Measurements from ENCODE around the gene SLC9A1.
A peak's percentile ranks its signal among the peaks of the same experiment; 100 is the strongest.

Gene SLC9A1

DNA sequence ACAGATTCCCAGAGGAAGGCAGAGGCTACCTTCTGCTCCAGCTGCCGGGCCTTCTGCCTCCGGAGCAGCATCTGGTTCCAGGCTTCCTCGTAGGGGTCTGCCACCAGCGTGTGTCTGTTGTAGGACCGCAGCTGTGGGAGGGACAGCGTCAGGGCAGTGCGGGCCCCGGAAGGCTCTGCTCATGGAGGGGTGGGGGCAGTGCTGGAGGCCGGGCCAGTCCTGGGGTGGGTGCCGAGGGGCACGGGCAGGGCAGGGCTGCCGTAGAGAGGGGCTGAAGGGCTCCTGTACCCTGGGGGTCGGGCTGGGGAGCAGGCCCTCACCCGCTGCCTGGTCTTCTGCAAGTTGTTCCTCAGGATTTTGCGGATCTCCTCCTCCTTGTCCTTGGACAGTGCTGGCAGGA lies 53.2 kb downstream of the SLC9A1 start:
- DNase-seq, result no peak

- no peak for DNase-seq
Observed at GRCh38 chr1:27101054-27101491, 53.9 kb downstream of the SLC9A1 start.

DNA sequence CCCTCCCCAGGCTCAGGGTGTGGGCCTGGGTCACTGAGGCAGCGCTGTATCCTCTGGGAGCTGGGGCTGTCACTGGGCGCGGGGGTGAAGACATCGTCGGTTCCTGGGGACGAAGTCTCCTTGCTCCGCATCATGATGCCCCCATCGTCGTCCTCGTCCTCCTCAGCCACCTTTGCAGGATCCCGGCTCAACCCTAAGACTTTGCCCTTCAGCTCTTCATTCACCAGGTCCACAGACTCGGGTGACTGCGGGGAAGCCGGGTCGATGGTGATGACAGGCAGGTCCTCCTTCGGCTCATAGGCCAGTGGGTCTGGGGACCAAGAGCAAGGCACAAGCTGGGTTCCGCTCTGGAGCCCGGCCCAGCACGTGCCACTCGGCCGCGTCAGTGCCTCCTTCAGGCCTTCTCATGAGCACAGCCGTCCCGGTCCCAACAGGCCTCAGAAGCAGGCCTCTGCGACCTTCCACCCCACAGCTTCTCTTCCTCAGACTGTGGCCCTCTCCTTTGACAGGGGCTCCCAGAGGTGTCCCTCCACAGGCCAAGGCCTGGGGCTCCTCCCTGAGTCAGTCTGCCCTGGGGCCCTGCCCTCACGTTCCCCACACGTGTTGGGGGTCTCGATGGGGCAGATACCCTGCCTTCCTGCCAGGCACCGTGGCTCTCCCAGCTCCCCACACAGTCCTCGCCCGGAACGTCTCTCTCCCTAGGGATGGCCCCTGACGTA lies 54.4 kb downstream of the SLC9A1 start:
- no peak for DNase-seq

DNA sequence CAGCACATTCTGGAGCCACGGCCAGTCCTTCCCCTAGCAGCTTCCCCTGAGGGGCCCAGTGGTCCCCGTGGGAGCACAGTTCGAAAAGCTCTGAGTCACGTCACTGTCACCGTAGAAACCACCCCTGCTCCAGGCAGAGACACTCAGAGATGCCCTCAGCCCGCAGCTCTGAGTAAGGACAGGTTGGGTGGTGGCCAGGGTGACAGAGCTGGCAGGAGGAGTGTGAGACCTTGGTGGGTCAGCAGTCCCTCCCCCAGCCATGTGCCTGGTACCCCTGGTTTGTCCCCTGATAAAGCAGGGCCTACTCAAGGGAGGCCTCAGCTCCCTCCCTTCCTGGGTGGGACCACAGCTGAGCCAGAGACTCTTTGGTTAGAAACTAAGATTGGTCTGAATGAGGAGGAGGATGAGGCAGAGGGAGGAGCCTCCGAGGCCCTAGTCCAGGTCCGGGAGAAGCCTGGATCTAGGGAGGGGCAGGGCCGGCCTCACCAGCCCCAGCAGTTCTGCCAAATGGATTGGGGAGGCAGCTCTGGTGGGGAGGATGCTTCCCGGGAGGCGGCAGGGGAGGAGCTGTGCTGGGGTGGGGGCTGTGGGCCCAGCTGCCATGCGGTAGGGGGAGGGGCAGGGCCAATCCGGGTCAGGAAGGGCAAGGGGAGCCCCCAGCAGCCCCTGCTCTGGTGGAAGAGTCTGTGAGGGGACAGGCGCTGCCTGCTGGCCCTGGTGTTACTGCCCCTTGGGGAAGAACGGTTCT lies 55.2 kb downstream of the SLC9A1 start:
- no peak for DNase-seq

DNA sequence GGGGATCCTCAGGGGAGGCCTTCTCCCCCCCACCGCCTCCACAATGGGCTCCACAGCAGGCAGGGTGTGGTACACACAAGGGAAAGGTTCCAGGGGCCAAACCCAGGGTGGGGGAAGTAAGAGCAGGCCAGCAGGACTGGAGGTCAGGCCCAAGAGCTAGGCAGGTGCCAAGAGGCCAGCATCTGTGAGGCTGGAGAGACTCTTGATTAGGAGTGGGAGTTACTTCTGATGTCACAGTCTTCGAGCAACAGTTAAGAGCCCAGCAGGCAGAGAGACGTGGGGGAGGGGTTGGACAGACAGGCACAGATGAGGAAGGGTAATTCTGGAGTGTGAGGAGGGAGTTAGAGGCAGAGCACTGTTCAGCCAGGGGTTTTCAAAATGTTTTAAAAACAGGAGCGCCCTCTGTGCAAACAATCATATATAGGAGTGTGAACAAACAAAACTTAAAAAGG lies 55.8 kb downstream of the SLC9A1 start:
- no peak for DNase-seq

DNA sequence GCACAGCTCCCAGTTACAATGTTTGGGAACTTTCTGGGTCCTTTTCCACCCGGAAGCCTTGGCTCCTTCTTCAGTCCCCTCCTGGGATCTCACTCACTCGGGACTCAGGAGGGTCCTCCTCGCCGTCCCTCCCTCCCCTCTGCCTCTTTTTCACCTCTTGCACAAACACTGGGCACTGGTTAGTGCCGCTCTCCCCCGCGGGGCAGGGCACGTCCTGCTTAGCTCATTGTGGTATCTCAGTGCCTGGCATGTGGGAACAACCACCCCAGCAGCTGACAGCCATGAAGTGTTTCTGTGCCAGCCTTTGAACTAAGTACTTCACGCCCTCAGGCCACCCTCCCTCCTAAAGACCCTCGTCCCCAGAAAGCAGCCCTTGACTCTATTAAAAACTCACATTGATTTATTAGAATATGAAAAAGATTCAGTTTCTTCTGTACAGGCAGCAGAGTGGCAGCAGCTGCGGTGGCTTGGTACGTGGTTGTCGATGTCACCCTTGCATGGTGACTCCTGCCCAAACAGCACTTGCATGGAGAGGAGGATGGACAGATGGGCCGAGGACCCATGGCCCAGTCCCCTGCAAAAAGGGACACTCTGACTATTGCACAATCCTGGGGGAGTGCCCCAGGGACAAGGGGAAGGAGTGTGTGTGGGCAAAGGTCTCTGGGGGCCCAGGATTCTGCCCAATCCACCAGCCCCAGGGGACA lies 56.3 kb downstream of the SLC9A1 start:
- no peak for DNase-seq

DNA sequence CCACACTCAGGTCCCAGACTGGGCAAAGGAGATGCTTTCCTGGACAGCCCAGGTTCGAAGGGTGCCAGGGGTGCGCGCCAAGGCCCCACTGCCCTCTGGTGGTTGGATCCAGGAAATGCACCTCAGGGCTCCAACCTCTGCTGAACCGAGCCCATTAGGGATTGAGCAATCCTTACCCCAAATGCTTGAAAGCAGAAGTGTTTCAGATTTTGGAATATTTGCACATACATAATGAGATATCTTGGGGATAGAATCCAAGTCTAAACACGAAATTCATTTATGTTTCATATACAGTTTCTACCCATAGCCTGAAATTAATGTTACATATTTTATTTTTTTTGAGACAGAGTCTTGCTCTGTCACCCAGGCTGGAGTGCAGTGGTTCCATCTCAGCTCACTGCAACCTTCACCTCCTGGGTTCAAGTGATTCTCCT lies 57.4 kb downstream of the SLC9A1 start:
- DNase-seq, result peak; percentile 60

GRCh38 chr1:27095576-27095975 lies 59.3 kb downstream of the SLC9A1 start:
- no peak for DNase-seq

- DNase-seq, result no peak
Observed at GRCh38 chr1:27092888-27093287, 62.0 kb downstream of the SLC9A1 start.

GRCh38 chr1:27090911-27091310 lies 64.0 kb downstream of the SLC9A1 start:
- no peak for DNase-seq

DNA sequence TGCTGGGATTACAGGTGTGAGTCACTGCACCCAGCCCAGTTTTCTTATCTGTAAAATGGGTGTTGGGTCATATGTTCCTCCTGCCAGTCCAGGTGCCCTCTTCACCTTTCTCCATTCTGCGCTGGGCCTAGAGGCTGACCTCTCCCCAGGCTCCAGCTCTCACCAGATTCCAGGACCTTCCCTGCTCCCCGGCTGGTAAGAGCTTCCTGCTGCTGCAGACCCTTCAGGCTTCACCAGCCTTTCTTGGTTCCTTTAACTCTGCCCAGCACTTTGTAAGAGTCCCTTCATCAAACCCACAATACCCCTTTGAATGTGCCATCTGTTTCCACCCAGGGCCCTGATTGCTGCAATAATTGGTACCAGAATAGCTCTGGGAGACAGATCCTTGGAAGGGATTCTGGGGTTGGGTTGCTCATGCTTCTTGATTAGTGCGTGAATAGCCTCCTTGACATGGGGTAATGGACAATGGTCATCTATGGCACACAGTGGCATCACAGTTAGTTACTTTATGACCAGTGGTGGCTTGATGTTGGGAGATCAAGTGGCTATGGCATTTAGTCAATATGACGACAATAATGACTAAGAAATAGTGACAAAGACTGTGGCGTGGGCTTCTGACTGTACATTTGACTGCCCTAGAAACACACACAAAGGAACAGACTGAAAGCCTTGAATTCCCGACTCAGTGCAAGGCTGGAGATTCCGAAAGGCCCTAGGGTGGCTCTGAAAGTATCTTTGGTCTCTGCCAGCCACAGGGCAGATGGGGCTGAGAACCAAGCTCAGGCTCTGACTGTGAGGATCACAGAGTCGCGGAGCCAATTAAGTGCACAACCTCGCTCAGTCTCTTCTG lies 67.3 kb downstream of the SLC9A1 start:
- no peak for DNase-seq

DNA sequence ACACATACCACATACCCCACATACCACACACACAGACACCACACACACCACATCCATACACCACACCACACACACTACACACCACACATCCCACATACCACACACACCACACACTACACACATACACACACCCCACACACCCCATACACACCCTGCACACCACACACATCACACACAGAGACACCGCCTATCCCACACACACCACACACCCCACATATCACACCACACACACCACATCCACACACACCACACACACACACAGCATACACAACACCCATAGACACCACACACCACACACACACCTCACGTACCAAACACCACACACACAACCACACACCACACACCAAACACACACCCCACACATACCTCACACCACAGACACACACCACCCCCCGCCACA lies 68.3 kb downstream of the SLC9A1 start:
- no peak for DNase-seq

DNA sequence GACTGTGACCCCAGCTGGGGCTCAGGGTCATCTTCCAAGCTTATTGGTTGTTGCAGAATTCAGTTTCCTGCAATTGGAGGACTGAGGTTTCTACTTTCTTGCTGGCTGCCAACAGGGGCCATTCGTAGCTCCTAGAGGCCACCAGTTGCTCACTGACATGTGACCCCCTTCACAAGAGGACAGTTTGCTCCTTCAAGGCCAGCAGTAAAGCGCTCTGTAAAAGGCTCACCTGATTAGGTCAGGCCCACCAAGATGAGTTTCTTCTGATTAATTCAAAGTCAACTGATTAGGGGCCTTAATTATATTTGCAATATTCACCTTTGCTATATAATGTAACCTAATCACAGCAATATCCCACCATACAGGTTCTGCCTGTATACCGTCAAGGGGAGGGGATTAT lies 68.9 kb downstream of the SLC9A1 start:
- DNase-seq, result no peak

- no peak for DNase-seq
Observed at GRCh38 chr1:27084107-27084506, 70.8 kb downstream of the SLC9A1 start.

DNA sequence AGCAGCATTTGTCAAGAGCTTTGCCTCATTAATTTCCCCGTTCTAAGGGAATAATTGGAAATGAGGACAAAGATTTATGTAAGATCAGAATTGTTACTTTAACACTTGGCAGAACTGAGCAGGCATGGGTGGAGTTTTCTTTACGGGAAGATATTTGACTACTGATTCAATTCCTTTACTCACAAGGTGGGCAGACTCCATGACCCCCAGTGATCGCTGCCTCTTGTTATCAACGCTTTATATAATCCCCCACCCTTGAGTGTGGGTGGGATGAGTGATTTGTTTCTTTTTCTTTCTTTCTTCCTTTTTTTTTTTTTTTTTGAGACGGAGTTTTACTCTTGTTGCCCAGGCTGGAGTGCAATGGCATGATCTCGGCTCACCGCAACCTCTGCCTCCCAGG lies 77.0 kb downstream of the SLC9A1 start:
- DNase-seq, result no peak

DNA sequence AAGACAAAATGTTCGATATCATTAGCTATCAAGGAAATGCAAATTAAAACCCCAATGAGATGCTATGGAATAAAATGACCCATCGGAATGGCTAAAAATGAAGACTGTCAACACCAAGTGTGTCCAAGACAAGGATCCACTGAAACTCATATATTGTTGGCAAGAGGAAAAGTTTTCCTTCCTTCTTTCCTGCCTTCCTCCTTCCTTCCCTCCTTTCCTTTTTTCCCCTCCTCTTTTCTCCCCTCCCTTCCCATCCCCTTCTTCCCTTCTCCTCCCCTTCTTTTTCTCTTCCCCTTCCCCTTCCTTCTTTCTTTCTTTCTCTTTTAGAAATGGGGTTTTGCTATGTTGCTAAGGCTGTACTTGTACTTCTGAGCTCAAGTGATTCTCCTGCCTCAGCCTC lies 78.1 kb downstream of the SLC9A1 start:
- DNase-seq, result no peak

- DNase-seq, result no peak
Observed at GRCh38 chr1:27074175-27074780, 80.6 kb downstream of the SLC9A1 start.

DNA sequence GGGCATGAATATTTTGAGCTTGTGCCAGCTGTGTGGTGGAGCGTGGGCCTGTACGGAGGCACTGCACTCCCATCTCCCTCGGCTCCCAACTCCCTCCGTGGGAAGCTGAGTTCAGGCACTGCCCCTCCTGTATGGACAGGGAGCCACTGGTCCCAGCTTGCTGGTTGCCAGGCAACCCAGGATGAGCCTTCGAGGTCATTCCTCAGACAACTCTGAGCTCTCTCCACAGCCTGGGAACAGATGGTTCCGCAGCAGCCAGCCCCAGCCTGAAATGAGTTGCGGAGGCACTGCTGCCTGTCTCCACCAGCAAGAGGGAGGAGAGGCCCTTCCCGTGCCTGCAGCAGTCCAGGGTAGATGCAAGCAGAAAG lies 83.9 kb downstream of the SLC9A1 start:
- DNase-seq, result no peak

DNA sequence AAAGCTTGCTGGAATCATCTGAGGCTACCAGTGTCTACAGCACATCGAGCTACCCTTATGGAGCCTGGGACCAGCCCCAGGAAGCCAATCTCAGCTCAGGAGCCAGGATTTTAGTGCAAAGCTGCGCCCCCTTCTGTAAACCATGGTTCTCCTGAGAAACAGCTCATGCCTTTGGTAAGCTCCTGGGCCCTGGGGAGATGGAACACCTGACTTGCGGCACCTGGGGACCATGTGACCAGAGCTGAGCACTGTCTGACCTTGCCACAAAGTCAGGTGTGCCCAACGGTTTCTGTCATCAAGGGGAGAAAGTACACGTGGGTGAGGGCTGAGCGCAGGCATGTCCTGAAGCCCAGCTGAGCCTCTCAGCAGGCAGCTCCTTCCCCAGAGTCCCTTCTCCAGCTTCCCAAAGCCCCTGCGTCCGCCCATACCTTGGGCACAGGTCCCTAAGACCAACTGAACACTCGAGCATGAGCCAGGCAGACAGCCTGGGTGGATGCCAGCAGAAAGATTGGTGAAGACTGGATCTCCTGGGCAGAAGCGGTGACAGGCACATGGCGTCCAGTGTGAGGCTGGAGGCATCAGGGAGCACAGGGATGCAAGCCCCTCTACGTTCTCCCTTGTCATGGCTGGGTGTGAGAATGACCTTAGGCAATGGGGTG lies 84.4 kb downstream of the SLC9A1 start:
- no peak for DNase-seq

GRCh38 chr1:27068922-27069321 lies 86.0 kb downstream of the SLC9A1 start:
- no peak for DNase-seq

- no peak for DNase-seq
Observed at GRCh38 chr1:27065999-27066630, 88.8 kb downstream of the SLC9A1 start.
